GM19043 (cell line): ENCODE measurements around the gene LRRC17.
A peak's percentile ranks its signal among the peaks of the same experiment; 100 is the strongest.

Source experiments
- ATAC-seq: cut with Tn5 transposase; IDR thresholded peaks from one replicate; pipeline ENCODE4 v1.9.1; 2021; ENCODE audit warnings: low read depth; ENCODE audit not compliant: unreplicated experiment

LRRC17 gene

GRCh38 chr7:102912742-102913141, at the start of gene LRRC17:
Gene LRRC17 (plus strand): TSS chr7:102913000. CDS start chr7:102933914, 20,914 bp downstream.
- ATAC-seq = no peak

- no peak for ATAC-seq
Measured at GRCh38 chr7:102864958-102865357, 47.8 kb upstream of the LRRC17 start.

GRCh38 chr7:102866535-102867215, 46.1 kb upstream of the LRRC17 start:
- no peak for ATAC-seq

GRCh38 chr7:102869195-102869594, 43.6 kb upstream of the LRRC17 start:
- no peak for ATAC-seq

- ATAC-seq = no peak
Measured at GRCh38 chr7:102872460-102872859, 40.3 kb upstream of the LRRC17 start.

GRCh38 chr7:102873470-102874165, 39.2 kb upstream of the LRRC17 start:
- ATAC-seq = peak; percentile 27

GRCh38 chr7:102874166-102874829, 38.5 kb upstream of the LRRC17 start:
- ATAC-seq = peak; percentile 98

GRCh38 chr7:102874966-102875365, 37.8 kb upstream of the LRRC17 start:
- ATAC-seq = no peak

- no peak for ATAC-seq
Measured at GRCh38 chr7:102875700-102876295, 37.0 kb upstream of the LRRC17 start.

GRCh38 chr7:102883098-102883860, 29.5 kb upstream of the LRRC17 start:
- no peak for ATAC-seq

- no peak for ATAC-seq
Measured at GRCh38 chr7:102888561-102889233, 24.1 kb upstream of the LRRC17 start.

- no peak for ATAC-seq
Measured at GRCh38 chr7:102889851-102890250, 22.9 kb upstream of the LRRC17 start.

GRCh38 chr7:102890292-102890970, 22.4 kb upstream of the LRRC17 start:
- no peak for ATAC-seq

- ATAC-seq = no peak
Measured at GRCh38 chr7:102890971-102891692, 21.7 kb upstream of the LRRC17 start.

GRCh38 chr7:102891693-102892261, 21.0 kb upstream of the LRRC17 start:
- ATAC-seq = no peak

- ATAC-seq = no peak
Measured at GRCh38 chr7:102892631-102893278, 20.0 kb upstream of the LRRC17 start.

- ATAC-seq = no peak
Measured at GRCh38 chr7:102895602-102896001, 17.2 kb upstream of the LRRC17 start.

- ATAC-seq = no peak
Measured at GRCh38 chr7:102896585-102896984, 16.2 kb upstream of the LRRC17 start.
